ENCODE data around the gene UBTD1.

DNA sequence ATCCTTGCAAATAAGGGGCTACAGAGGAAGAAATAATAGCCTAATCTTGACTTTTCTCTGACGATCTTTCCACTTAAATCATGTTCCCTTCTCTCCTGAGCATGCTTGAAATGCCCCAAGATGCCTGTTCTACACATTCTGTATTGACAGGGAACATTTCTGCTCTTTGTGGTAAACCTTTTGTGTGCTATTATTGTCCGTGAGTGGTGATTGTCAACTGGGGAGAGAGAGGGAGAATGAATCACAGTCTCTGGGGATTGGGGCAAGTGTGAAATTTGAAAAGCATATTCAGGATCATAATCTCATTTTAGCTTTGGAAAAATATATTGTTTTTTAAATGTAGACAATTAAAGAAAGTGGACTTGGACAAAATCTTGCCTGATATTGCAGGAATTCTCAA, 20.6 kb downstream of the UBTD1 start:
- TF ChIP-seq, protein P1, sequence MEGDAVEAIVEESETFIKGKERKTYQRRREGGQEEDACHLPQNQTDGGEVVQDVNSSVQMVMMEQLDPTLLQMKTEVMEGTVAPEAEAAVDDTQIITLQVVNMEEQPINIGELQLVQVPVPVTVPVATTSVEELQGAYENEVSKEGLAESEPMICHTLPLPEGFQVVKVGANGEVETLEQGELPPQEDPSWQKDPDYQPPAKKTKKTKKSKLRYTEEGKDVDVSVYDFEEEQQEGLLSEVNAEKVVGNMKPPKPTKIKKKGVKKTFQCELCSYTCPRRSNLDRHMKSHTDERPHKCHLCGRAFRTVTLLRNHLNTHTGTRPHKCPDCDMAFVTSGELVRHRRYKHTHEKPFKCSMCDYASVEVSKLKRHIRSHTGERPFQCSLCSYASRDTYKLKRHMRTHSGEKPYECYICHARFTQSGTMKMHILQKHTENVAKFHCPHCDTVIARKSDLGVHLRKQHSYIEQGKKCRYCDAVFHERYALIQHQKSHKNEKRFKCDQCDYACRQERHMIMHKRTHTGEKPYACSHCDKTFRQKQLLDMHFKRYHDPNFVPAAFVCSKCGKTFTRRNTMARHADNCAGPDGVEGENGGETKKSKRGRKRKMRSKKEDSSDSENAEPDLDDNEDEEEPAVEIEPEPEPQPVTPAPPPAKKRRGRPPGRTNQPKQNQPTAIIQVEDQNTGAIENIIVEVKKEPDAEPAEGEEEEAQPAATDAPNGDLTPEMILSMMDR (IDR thresholded peaks at IDR 0.05) = no peak
- TF ChIP-seq POLR2A (IDR thresholded peaks at IDR 0.05) = no peak
- no peak for TF ChIP-seq POLR2AphosphoS5 (IDR thresholded peaks at IDR 0.05)
